Left hindlimb (tissue), 1 donor: Measurements from ENCODE around the gene TIMM44.

Source experiments
- DNase-seq: peaks from one replicate; pipeline ENCODE4 v3.0.0-alpha.2; 2018

The TIMM44 gene

GRCh38 chr19:7943444-7944176 lies at the start of gene TIMM44:
TSS of gene TIMM44 (minus strand) at chr19:7943666. CDS start at chr19:7943651, 15 bp downstream.
- peak; percentile 99 for DNase-seq

- DNase-seq: no peak
Measured at GRCh38 chr19:7992575-7992974, 49.1 kb upstream of the TIMM44 start.

GRCh38 chr19:7989071-7989575 lies 45.7 kb upstream of the TIMM44 start:
- DNase-seq: no peak

GRCh38 chr19:7988307-7988706 lies 44.8 kb upstream of the TIMM44 start:
- no peak for DNase-seq

- DNase-seq: no peak
Measured at GRCh38 chr19:7987114-7987768, 43.8 kb upstream of the TIMM44 start.

GRCh38 chr19:7986321-7987113 lies 43.1 kb upstream of the TIMM44 start:
- DNase-seq: no peak

GRCh38 chr19:7985481-7985911 lies 42.0 kb upstream of the TIMM44 start:
- DNase-seq: no peak

GRCh38 chr19:7983995-7984837 lies 40.8 kb upstream of the TIMM44 start:
- DNase-seq: no peak

- DNase-seq: no peak
Measured at GRCh38 chr19:7983286-7983950, 40.0 kb upstream of the TIMM44 start.

- DNase-seq: no peak
Measured at GRCh38 chr19:7982651-7983099, 39.2 kb upstream of the TIMM44 start.

GRCh38 chr19:7982103-7982502 lies 38.6 kb upstream of the TIMM44 start:
- no peak for DNase-seq

- no peak for DNase-seq
Measured at GRCh38 chr19:7981661-7982060, 38.2 kb upstream of the TIMM44 start.

- no peak for DNase-seq
Measured at GRCh38 chr19:7981199-7981598, 37.7 kb upstream of the TIMM44 start.

- no peak for DNase-seq
Measured at GRCh38 chr19:7980635-7981121, 37.2 kb upstream of the TIMM44 start.

GRCh38 chr19:7980168-7980567 lies 36.7 kb upstream of the TIMM44 start:
- DNase-seq: no peak

- DNase-seq: no peak
Measured at GRCh38 chr19:7979559-7979958, 36.1 kb upstream of the TIMM44 start.

- DNase-seq: no peak
Measured at GRCh38 chr19:7979011-7979410, 35.5 kb upstream of the TIMM44 start.

GRCh38 chr19:7978179-7978825 lies 34.8 kb upstream of the TIMM44 start:
- no peak for DNase-seq

- DNase-seq: no peak
Measured at GRCh38 chr19:7977723-7978040, 34.2 kb upstream of the TIMM44 start.

GRCh38 chr19:7977021-7977722 lies 33.7 kb upstream of the TIMM44 start:
- DNase-seq: no peak

GRCh38 chr19:7976461-7976860 lies 33.0 kb upstream of the TIMM44 start:
- no peak for DNase-seq
